HG03159 (cell line): ENCODE data around the gene KREMEN1.

Source experiments
- ATAC-seq: cut with Tn5 transposase; IDR thresholded peaks from one replicate; pipeline ENCODE4 v1.9.1; 2021; ENCODE audit warnings: mild to moderate bottlenecking, moderate library complexity; ENCODE audit not compliant: unreplicated experiment

The KREMEN1 gene

GRCh38 chr22:29048822-29049654 is 23.8 kb upstream of the KREMEN1 start:
- ATAC-seq, result no peak

GRCh38 chr22:29049655-29050263 is 23.1 kb upstream of the KREMEN1 start:
- ATAC-seq, result no peak

- no peak for ATAC-seq
These were observed 22.4 kb upstream of the KREMEN1 start for GRCh38 chr22:29050457-29050856.

- ATAC-seq, result no peak
These were observed 19.7 kb upstream of the KREMEN1 start for GRCh38 chr22:29053048-29053702.

GRCh38 chr22:29054251-29054767 is 18.5 kb upstream of the KREMEN1 start:
- ATAC-seq, result no peak

- no peak for ATAC-seq
These were observed 17.5 kb upstream of the KREMEN1 start for GRCh38 chr22:29055192-29055830.

GRCh38 chr22:29056472-29056871 is 16.4 kb upstream of the KREMEN1 start:
- no peak for ATAC-seq

- no peak for ATAC-seq
These were observed 12.5 kb upstream of the KREMEN1 start for GRCh38 chr22:29060251-29060869.

GRCh38 chr22:29060931-29061330 is 11.9 kb upstream of the KREMEN1 start:
- ATAC-seq, result no peak

- ATAC-seq, result no peak
These were observed 11.1 kb upstream of the KREMEN1 start, which contains the start of gene C22orf31 for GRCh38 chr22:29061773-29062172. Gene C22orf31, minus strand, starts transcription at chr22:29061831. Its CDS starts 39 bp downstream, at chr22:29061792.

- no peak for ATAC-seq
These were observed 10.5 kb upstream of the KREMEN1 start for GRCh38 chr22:29062286-29062821.

- ATAC-seq, result no peak
These were observed 7.2 kb upstream of the KREMEN1 start for GRCh38 chr22:29065468-29066190.

GRCh38 chr22:29069463-29069862 is 3.4 kb upstream of the KREMEN1 start:
- no peak for ATAC-seq

GRCh38 chr22:29070490-29070889 is 2.3 kb upstream of the KREMEN1 start:
- no peak for ATAC-seq

GRCh38 chr22:29071261-29072045 is 1.4 kb upstream of the KREMEN1 start:
- ATAC-seq, result no peak

- peak; percentile 78 for ATAC-seq
These were observed 449 bp upstream of the KREMEN1 start for GRCh38 chr22:29072193-29072978.

GRCh38 chr22:29073618-29074275 is 912 bp downstream of the KREMEN1 start:
- ATAC-seq, result no peak
